GM12875 (cell line): Measurements from ENCODE around the gene ANAPC4.
A peak's percentile ranks its signal among the peaks of the same experiment; 100 is the strongest.
"Not testable (repeated sequence)": the region's sequence is repeated elsewhere in the genome, so short reads cannot be mapped to it uniquely, and the experiment has no call there.

ENCODE experiments used
- H3K4me3 ChIP-seq: one replicate; pipeline ENCODE4 v1.5.1; 2011; ENCODE audit warnings: low read depth, low read length, control low read depth
- TF ChIP-seq, protein P1 (sequence below): IDR thresholded peaks from 2 replicates; pipeline ENCODE4 v1.5.1; 2011; ENCODE audit warnings: low read depth, mild to moderate bottlenecking, control low read depth, inconsistent platforms, low read length, moderate library complexity, borderline replicate concordance; ENCODE audit not compliant: insufficient read depth

Gene ANAPC4

DNA sequence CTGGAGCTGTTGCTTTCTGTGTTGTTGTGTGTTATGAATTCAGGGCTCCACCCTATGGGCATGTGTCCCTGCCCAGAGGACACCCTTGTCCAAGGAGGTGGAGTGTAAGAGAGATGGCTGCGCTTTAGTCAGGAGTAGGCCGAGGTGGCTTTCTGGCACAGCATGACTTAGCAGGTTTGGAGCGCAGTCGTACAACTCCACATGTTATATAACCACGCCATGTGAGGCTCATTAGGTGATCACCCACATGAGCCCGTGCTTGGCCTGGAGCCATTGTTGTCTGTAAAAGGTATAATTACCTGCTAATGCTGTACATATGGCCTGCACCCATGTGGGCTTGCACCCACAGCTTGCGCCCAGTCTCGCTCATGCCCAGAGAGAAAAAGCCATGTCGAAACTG is 15.8 kb upstream of the ANAPC4 start:
- TF ChIP-seq, protein P1, sequence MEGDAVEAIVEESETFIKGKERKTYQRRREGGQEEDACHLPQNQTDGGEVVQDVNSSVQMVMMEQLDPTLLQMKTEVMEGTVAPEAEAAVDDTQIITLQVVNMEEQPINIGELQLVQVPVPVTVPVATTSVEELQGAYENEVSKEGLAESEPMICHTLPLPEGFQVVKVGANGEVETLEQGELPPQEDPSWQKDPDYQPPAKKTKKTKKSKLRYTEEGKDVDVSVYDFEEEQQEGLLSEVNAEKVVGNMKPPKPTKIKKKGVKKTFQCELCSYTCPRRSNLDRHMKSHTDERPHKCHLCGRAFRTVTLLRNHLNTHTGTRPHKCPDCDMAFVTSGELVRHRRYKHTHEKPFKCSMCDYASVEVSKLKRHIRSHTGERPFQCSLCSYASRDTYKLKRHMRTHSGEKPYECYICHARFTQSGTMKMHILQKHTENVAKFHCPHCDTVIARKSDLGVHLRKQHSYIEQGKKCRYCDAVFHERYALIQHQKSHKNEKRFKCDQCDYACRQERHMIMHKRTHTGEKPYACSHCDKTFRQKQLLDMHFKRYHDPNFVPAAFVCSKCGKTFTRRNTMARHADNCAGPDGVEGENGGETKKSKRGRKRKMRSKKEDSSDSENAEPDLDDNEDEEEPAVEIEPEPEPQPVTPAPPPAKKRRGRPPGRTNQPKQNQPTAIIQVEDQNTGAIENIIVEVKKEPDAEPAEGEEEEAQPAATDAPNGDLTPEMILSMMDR = no peak
- H3K4me3 ChIP-seq = no peak overlapping the region

DNA sequence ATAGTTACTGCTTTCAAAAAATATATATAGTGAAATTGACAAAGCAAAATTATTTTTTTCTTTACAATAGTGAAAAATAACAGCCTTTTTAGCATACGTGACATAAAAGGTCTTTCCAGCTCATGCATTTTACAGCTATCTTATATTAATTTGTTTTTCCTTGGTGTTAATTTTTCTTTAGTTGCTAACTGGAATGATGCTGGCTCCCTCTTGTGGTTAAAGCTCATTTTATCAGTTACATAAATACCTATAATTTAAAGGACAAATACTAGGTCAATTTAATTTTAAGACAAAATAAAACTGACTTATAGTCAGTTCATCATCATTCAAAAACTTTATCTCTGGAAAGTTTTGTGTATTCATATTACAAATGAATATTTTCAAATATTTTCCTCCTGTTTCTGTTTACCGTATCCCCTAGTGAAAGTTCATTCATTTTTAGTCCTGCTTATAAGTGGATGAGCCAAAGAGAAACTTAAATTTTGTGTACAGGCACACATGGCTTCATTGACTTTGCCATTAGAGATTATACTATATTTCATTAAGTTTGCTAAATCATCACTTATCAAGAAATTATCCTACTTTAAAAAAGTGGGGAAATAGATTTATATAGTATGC is 9.9 kb upstream of the ANAPC4 start:
- TF ChIP-seq, protein P1 = peak; percentile 15; the same call in 1 of the 2 replicates
- H3K4me3 ChIP-seq = no peak overlapping the region

DNA sequence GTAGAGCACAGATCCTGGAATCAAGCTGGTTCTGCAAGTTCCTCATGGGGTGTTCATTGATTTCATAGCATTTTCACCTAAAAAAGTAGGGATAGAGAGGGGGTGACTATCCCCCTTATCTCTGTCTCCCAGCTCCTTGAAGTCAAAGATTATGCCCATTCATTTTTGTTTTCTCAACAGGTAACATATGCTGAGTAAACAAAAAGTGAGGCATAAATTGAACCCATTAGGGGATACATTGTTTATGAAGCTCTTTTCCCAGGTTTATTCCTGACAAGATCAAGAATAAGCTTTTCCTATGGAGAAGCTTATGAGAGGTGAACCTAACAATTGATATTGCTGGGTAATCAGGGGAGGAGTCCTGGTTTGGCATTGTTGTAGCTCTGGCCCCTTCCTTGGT is 9.2 kb upstream of the ANAPC4 start:
- H3K4me3 ChIP-seq = no peak overlapping the region
- TF ChIP-seq, protein P1 = no peak

DNA sequence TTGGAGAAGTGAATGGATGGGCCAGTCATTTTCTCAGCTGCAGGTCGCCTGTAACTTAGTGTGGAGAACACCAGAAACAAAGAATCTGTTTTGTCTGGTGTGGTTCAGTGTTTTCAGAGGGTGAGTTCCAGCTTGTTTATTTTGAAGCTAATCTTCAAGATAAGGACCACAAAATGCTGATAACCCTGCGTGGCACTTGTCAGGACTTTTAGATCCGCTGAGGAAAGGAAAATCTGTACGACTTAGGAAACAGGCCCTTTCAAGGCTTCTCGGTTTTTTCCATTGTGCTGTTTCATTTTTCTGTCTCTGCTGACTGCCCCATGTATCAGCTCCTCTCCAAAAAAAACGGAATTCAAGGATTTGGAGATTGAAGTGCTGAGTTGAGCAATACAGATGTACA is 8.7 kb upstream of the ANAPC4 start:
- TF ChIP-seq, protein P1 = no peak

DNA sequence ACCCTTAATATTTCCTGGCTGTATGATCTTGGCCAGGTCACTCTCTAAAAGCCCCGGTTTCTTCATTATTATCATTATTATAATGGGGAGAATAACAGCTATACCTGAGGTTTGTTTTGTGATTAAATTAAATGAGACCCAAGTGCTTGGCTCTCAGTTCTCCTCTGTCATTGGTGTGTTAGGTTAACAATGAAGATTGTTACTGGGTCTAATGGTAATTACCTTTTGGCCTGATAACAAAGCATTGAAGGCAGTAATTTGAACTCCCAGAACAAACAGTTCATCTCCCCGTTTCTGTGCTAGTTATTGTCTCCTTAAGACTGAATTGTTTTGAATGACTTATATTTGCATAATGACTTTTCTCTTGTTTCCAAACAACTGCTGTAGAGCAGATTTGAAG is 6.8 kb upstream of the ANAPC4 start:
- H3K4me3 ChIP-seq = no peak overlapping the region
- TF ChIP-seq, protein P1 = no peak

More for the DNA sequence above, 8.7 kb upstream of the ANAPC4 start:
- H3K4me3 ChIP-seq = no peak overlapping the region

DNA sequence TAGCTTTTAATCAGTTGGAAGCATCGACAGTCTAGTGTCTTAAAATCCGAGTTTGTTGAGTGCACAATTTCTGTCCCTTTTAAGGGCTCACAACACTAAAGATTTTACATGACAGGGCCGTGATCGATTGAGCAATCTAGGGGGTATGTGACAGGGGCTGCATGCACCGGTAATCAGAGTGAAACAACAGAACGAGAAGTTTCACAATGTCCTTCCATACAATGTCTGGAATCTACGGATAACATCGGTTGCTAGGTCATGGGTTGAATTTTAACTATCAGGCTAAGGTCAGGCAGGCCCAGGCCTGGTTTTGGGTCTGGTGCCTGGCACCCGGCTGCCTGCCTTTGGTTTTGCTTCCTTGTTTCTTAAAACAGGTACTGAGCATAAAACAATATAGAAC is 4.5 kb upstream of the ANAPC4 start:
- H3K4me3 ChIP-seq = not testable (repeated sequence)

DNA sequence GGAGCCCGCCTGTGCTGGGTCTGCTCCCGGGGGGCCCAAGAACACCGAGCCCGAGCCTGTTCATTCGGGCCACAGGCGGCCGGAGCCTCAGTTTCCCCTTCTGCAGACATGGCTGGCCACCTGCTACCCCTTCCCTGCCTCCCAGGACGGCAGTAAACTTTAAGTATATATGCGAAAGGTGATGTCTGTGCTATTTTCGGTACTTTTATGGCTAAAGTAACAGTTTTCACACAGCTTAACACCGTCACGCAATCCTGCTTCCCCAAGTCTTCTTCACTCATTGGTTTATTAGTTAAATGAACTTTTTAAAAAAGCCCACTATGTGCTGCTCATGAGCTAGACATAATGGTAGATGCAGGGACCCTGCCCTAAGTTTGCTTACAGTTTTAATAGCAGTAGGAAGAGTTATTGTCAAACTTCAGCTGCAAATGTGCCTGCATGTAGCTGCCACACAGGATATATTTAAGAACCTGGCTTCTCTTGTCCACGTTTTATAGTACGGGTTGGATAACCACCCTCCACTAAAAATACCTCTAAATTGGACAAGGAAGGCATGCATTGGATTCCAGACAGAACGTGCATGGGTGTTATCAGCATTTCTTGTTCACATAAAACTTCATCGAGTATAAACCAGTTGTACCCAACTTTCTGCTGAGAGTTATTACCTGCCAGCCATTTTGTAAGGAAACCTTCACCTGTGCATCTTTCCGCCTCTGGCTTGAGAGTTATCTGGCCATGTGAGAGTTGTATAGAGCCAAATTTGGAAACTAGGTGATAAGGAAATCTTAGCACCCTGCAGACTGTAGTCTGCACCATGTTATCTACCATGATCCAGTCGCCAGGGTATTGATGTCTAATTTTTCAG is 741 bp downstream of the ANAPC4 start:
- peak overlapping the region; percentile 72 for H3K4me3 ChIP-seq
- TF ChIP-seq, protein P1 = no peak
